ENCODE data around the gene JARID2.

Gene JARID2

GRCh38 chr6:15386756-15387112, 140.9 kb downstream of the JARID2 start:
- CTCF ChIA-PET, result interaction anchor here (0.6 to 1.2 kb wide), 3 partner anchors 16 to 423 kb away, joined by 3 read pairs; no protein-coding TSS in a partner anchor
- H3K4me3 ChIP-seq (ENCODE audit: low read depth, low read length), result no peak overlapping the region
- H3K9me3 ChIP-seq (ENCODE audit: control insufficient read depth, insufficient read depth, low read depth, low read length), result no peaks in the 10 kb centered on the region
- H3K36me3 ChIP-seq (ENCODE audit: control insufficient read depth in 2 of 2, insufficient read depth in 1 of 2, low read length in 2 of 2), result no peaks in the 10 kb centered on the region
- POLR2A ChIA-PET, result no interaction called here
- H3K27ac ChIP-seq (ENCODE audit: extremely low read depth, low read depth, low read length), result no peak overlapping the region
- TF ChIP-seq ATF2 (tag by site-specific recombination; IDR thresholded peaks at IDR 0.05; ENCODE audit: low read depth), result no peak
- TF ChIP-seq ZNF394 (tag by site-specific recombination; IDR thresholded peaks at IDR 0.05; ENCODE audit: borderline replicate concordance), result no peak
- TF ChIP-seq ZNF302 (tag by site-specific recombination; IDR thresholded peaks at IDR 0.05; ENCODE audit: low read depth), result no peak
- TF ChIP-seq ZNF558 (tag by site-specific recombination; IDR thresholded peaks at IDR 0.05), result no peak
- no peak for TF ChIP-seq ZBTB21 (tag by site-specific recombination; IDR thresholded peaks at IDR 0.05)
- no peak for TF ChIP-seq SP2 (tag by site-specific recombination; IDR thresholded peaks at IDR 0.05)
- TF ChIP-seq ZBTB44 (tag by site-specific recombination; IDR thresholded peaks at IDR 0.05), result no peak
- no peak for TF ChIP-seq PRDM4 (tag by site-specific recombination; IDR thresholded peaks at IDR 0.05)
- TF ChIP-seq ZNF169 (tag by site-specific recombination; IDR thresholded peaks at IDR 0.05), result no peak
- no peak for TF ChIP-seq ZNF37A (tag by site-specific recombination; IDR thresholded peaks at IDR 0.05)
- no peak for TF ChIP-seq ZNF19 (tag by site-specific recombination; IDR thresholded peaks at IDR 0.05; ENCODE audit: low read depth)
- TF ChIP-seq ZNF449 (tag by site-specific recombination; IDR thresholded peaks at IDR 0.05), result no peak
- no peak for TF ChIP-seq ZNF112 (tag by site-specific recombination; IDR thresholded peaks at IDR 0.05)
- no peak for TF ChIP-seq ZNF140 (tag by site-specific recombination; IDR thresholded peaks at IDR 0.05)
- TF ChIP-seq GLIS1 (tag by site-specific recombination; IDR thresholded peaks at IDR 0.05), result no peak
- no peak for TF ChIP-seq ZNF133 (tag by site-specific recombination; IDR thresholded peaks at IDR 0.05)
- TF ChIP-seq HOXA7 (CRISPR knock-in tag; IDR thresholded peaks at IDR 0.05; ENCODE audit: borderline replicate concordance), result no peak
- H3K4me1 ChIP-seq (ENCODE audit: control insufficient read depth, insufficient read depth, low read length), result peaks cover 34% of the 10 kb centered on the region

- Histone ChIP-seq H3K4me1 (ENCODE audit: control insufficient read depth, insufficient read depth, low read length) (peaks cover 34% of the 10 kb centered on the region), H3K4me3 (ENCODE audit: low read depth, low read length) (no peak overlapping the region), H3K36me3 (ENCODE audit: control insufficient read depth in 2 of 2, insufficient read depth in 1 of 2, low read length in 2 of 2) (no peaks in the 10 kb centered on the region), H3K27ac (ENCODE audit: extremely low read depth, low read depth, low read length) (no peak overlapping the region), H3K9me3 (ENCODE audit: control insufficient read depth, insufficient read depth, low read depth, low read length) (no peaks in the 10 kb centered on the region)
- ChIA-PET CTCF (interaction anchor here (0.6 to 2.2 kb wide), 5 partner anchors 25 to 423 kb away, joined by 3 to 9 read pairs (median 3); no protein-coding TSS in a partner anchor), POLR2A (no interaction called here)
- TF ChIP-seq SP7 (tag by site-specific recombination; IDR thresholded peaks at IDR 0.05) (no peak), ZFP3 (tag by site-specific recombination; IDR thresholded peaks at IDR 0.05; ENCODE audit: low read depth) (no peak), HOXA7 (CRISPR knock-in tag; IDR thresholded peaks at IDR 0.05; ENCODE audit: borderline replicate concordance) (no peak), ZNF768 (tag by site-specific recombination; IDR thresholded peaks at IDR 0.05) (no peak), ZNF341 (tag by site-specific recombination; IDR thresholded peaks at IDR 0.05; ENCODE audit: low read depth) (no peak), ZNF837 (tag by site-specific recombination; IDR thresholded peaks at IDR 0.05) (no peak), HOXD13 (CRISPR knock-in tag; IDR thresholded peaks at IDR 0.05; ENCODE audit: borderline replicate concordance) (no peak), ZNF366 (tag by site-specific recombination; conservative IDR thresholded peaks at IDR 0.05) (no peak), ZBTB44 (tag by site-specific recombination; IDR thresholded peaks at IDR 0.05) (no peak), ZNF654 (tag by site-specific recombination; IDR thresholded peaks at IDR 0.05; ENCODE audit: low read depth) (no peak), GLI4 (tag by site-specific recombination; IDR thresholded peaks at IDR 0.05) (no peak), ZNF660 (tag by site-specific recombination; IDR thresholded peaks at IDR 0.05) (no peak), ZNF560 (tag by site-specific recombination; IDR thresholded peaks at IDR 0.05; ENCODE audit: borderline replicate concordance) (no peak), GLI2 (tag by site-specific recombination; IDR thresholded peaks at IDR 0.05; ENCODE audit: borderline replicate concordance, low read depth) (no peak)
These were observed 141.2 kb downstream of the JARID2 start for GRCh38 chr6:15387118-15387517.
